ENCODE results near the gene DAGLB. TPM values are rescaled to one million over a fixed set of nuclear protein-coding genes. Genes with fewer than 3 reads are reported as not detected.
A peak's percentile ranks its signal among the peaks of the same experiment; 100 is the strongest.

Gene DAGLB
- total RNA-seq, 1 experiment from 2014 or later = 29.5 TPM

- ChIA-PET POLR2A (interaction anchor here (0.7 to 1.0 kb wide), 3 partner anchors 9 to 166 kb away, joined by 3 read pairs; no protein-coding TSS in a partner anchor), CTCF (interaction anchor here (0.8 to 1.7 kb wide), 4 partner anchors 9 to 59 kb away, joined by 3 to 6 read pairs (median 4); no protein-coding TSS in a partner anchor)
- Mint-ChIP-seq H3K4me3 (ENCODE audit: unreplicated experiment) (no peak overlapping the region), H3K27me3 (ENCODE audit: insufficient read depth, unreplicated experiment) (no peaks in the 10 kb centered on the region), H3K36me3 (ENCODE audit: insufficient read depth, unreplicated experiment) (peaks cover 79% of the 10 kb centered on the region), H3K27ac (ENCODE audit: low read depth, unreplicated experiment) (no peak overlapping the region), H3K9me3 (ENCODE audit: unreplicated experiment) (no peaks in the 10 kb centered on the region), H3K4me1 (ENCODE audit: insufficient read depth, unreplicated experiment) (peaks cover 6% of the 10 kb centered on the region)
- intact Hi-C loops (cut with micrococcal nuclease) = loop anchor here (10.0 kb wide), 1 partner anchor 442 kb away; no protein-coding TSS in a partner anchor
- TF ChIP-seq, protein P1, sequence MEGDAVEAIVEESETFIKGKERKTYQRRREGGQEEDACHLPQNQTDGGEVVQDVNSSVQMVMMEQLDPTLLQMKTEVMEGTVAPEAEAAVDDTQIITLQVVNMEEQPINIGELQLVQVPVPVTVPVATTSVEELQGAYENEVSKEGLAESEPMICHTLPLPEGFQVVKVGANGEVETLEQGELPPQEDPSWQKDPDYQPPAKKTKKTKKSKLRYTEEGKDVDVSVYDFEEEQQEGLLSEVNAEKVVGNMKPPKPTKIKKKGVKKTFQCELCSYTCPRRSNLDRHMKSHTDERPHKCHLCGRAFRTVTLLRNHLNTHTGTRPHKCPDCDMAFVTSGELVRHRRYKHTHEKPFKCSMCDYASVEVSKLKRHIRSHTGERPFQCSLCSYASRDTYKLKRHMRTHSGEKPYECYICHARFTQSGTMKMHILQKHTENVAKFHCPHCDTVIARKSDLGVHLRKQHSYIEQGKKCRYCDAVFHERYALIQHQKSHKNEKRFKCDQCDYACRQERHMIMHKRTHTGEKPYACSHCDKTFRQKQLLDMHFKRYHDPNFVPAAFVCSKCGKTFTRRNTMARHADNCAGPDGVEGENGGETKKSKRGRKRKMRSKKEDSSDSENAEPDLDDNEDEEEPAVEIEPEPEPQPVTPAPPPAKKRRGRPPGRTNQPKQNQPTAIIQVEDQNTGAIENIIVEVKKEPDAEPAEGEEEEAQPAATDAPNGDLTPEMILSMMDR (IDR thresholded peaks at IDR 0.05; ENCODE audit: unreplicated experiment) = no peak
- BruUV-seq (replicated peaks) = no TSS peak
- DNase-seq (ENCODE audit: unreplicated experiment) = no peak
These were observed 11.4 kb downstream of the DAGLB start for GRCh38 chr7:6436385-6436685.

DNA sequence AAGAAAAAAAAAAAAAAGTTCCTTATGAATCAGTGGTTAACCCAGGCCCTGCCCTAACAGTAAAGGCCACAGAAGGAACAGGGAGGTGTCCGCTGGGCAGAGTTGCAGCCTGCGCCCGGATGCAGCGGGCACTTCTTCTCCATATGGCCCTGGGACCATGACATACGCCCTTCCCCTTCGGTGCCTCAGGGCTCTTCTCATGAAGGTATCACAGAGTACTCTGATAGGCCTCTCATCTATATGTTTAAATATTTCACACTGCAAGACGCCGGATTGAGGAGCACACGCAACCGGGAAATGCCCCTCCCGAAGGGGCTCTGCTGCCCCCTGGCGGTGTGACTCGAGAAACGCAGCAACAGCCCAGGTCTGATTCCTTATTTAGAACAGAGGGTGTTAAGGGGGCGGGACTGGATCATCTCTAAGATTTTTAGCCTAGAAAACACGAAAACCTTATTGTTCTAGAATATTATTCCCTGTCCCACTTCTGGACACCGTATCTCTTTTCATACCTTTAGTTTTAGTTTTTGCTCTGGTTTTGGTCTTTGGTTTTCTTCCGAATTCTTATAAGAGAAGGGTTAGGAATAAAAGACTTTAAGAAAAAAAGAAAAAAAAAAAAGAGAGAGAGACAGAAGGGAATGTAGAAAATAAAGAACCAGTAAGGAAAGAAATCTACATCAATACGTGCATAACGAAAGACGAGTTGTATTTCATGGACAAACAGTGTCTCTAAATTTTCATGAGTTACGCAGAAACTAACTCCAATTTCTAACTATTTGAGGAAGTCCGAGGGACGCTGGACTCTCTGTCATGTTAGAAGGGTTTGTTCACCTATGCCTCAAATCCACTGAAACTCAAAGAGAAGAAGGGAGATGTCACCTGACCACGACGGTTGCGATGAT lies 12.0 kb downstream of the DAGLB start:
- H3K36me3 Mint-ChIP-seq (ENCODE audit: insufficient read depth, unreplicated experiment) = peaks cover 76% of the 10 kb centered on the region
- no peaks in the 10 kb centered on the region for H3K27me3 Mint-ChIP-seq (ENCODE audit: insufficient read depth, unreplicated experiment)
- no peak overlapping the region for H3K27ac Mint-ChIP-seq (ENCODE audit: low read depth, unreplicated experiment)
- no peaks in the 10 kb centered on the region for H3K9me3 Mint-ChIP-seq (ENCODE audit: unreplicated experiment)
- POLR2A ChIA-PET = interaction anchor here (1.0 kb wide), 1 partner anchor 9 kb away, joined by 3 read pairs; no protein-coding TSS in a partner anchor
- H3K4me1 Mint-ChIP-seq (ENCODE audit: insufficient read depth, unreplicated experiment) = peaks cover 6% of the 10 kb centered on the region
- peak; percentile 81 for DNase-seq (ENCODE audit: unreplicated experiment)
- TSS peak; percentile 36 for BruUV-seq (replicated peaks)
- TF ChIP-seq, protein P1 (IDR thresholded peaks at IDR 0.05; ENCODE audit: unreplicated experiment) = peak; percentile 96
- no peak overlapping the region for H3K4me3 Mint-ChIP-seq (ENCODE audit: unreplicated experiment)
- CTCF ChIA-PET = interaction anchor here (0.6 to 1.7 kb wide), 13 partner anchors 7 to 1114 kb away, joined by 3 to 6 read pairs (median 3); partner anchors contain the start of gene DAGLB
- intact Hi-C loops (cut with micrococcal nuclease) = loop anchor here (10.0 kb wide), 1 partner anchor 441 kb away; no protein-coding TSS in a partner anchor

DNA sequence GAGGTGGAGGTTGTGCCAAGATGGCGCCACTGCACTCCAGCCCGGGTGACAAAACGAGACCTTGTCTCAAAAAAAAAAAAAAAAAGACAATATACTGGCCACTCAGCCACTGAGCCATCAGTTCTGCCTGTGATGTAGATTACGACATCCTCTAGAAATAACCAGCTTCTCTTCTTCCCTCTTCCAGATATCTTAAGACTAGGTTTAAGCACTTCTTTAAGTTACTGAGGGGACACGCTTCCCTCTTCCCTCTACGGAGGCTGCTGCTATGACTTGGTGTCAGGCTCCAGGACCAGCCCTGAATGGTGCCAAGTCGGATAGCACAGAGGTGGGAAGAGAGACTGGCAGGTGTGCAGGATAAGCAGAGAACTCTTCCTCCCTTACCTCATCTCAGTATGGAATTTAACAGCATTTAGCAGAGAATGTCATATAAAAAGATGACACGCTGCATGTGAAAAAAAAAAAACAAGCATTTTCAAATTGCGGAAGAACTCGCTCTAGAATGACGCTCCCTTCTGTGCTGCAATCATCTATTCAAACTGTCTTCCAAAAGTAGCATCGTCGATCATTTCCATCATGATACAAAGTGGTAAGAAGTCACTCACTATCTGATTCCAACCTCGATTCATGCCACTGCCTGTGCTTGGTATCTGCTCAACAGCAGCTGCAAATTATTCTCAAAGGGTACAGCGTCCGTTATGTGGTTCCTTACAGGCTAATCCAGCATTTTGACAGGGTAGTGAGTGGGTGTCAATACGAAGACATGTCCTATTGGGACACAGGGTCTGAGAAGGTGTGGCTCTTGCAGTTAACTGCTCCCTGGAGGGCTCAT lies 13.8 kb downstream of the DAGLB start:
- Mint-ChIP-seq H3K27ac (ENCODE audit: low read depth, unreplicated experiment) (no peak overlapping the region), H3K9me3 (ENCODE audit: unreplicated experiment) (no peaks in the 10 kb centered on the region), H3K27me3 (ENCODE audit: insufficient read depth, unreplicated experiment) (no peaks in the 10 kb centered on the region), H3K4me3 (ENCODE audit: unreplicated experiment) (no peak overlapping the region), H3K36me3 (ENCODE audit: insufficient read depth, unreplicated experiment) (peaks cover 78% of the 10 kb centered on the region), H3K4me1 (ENCODE audit: insufficient read depth, unreplicated experiment) (peaks cover 6% of the 10 kb centered on the region)
- POLR2A ChIA-PET = interaction anchor here (0.9 kb wide), 1 partner anchor 13 kb away, joined by 3 read pairs; no protein-coding TSS in a partner anchor
- intact Hi-C loops (cut with micrococcal nuclease) = loop anchor here (10.0 kb wide), 1 partner anchor 439 kb away; no protein-coding TSS in a partner anchor
- BruUV-seq (replicated peaks) = TSS peak; percentile 10
- CTCF ChIA-PET = interaction anchor here (0.6 to 1.3 kb wide), 2 partner anchors 9 to 14 kb away, joined by 5 read pairs; no protein-coding TSS in a partner anchor
- no peak for DNase-seq (ENCODE audit: unreplicated experiment)
- TF ChIP-seq, protein P1 (IDR thresholded peaks at IDR 0.05; ENCODE audit: unreplicated experiment) = no peak
